ENCODE measurements around the gene C2CD3. TPM values are rescaled to one million over a fixed set of nuclear protein-coding genes. Genes with fewer than 3 reads are reported as not detected.
A peak's percentile ranks its signal among the peaks of the same experiment; 100 is the strongest.

Gene C2CD3
- total and polyA plus RNA-seq, 9 of the 15 experiments (the other 6 are each of a cell fraction or from before 2014, with no cell fraction given), result 4.4 to 20.2 (median 15.4) TPM

DNA sequence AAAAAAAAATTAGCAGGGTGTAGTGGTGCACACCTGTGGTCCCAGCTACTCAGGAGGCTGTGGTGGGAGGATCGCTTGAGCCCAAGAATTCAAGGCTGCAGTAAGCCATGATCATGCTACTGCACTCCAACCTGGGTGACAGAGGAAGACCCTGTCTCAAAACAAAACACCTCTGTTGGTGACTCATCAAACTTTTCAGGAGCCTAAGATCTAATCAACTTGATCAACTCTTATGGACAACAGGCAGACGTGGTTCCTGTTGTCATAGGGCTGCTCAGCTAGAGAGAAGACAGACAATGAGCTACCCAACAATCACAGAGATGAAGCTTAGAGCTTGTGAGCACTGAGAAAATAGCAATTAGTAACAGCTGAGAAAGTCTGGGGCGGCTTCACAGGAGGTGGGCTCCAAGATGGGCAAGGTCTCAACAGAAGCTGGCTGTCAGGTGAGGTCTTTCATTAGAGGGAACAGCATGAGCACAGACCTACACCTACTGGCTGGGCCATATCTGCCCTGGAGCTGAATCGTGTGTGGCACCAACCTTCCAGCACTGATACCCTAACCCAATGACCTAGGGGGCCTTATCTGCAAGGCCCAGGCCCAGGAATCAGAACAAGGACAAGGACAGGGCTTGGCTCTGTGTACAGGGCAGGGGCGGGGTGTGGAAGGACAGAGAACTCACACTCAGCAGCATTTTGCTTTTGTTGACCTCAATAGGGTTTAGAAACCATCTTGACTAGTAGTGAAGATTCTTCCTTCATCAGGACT is 154.7 kb downstream of the C2CD3 start (continued):
- TF ChIP-seq, protein P1, sequence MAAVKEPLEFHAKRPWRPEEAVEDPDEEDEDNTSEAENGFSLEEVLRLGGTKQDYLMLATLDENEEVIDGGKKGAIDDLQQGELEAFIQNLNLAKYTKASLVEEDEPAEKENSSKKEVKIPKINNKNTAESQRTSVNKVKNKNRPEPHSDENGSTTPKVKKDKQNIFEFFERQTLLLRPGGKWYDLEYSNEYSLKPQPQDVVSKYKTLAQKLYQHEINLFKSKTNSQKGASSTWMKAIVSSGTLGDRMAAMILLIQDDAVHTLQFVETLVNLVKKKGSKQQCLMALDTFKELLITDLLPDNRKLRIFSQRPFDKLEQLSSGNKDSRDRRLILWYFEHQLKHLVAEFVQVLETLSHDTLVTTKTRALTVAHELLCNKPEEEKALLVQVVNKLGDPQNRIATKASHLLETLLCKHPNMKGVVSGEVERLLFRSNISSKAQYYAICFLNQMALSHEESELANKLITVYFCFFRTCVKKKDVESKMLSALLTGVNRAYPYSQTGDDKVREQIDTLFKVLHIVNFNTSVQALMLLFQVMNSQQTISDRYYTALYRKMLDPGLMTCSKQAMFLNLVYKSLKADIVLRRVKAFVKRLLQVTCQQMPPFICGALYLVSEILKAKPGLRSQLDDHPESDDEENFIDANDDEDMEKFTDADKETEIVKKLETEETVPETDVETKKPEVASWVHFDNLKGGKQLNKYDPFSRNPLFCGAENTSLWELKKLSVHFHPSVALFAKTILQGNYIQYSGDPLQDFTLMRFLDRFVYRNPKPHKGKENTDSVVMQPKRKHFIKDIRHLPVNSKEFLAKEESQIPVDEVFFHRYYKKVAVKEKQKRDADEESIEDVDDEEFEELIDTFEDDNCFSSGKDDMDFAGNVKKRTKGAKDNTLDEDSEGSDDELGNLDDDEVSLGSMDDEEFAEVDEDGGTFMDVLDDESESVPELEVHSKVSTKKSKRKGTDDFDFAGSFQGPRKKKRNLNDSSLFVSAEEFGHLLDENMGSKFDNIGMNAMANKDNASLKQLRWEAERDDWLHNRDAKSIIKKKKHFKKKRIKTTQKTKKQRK (IDR thresholded peaks at IDR 0.05; ENCODE audit: borderline replicate concordance, low read depth, low read length), result no peak
- TF ChIP-seq ESRRB (CRISPR knock-in tag; IDR thresholded peaks at IDR 0.05; ENCODE audit: borderline replicate concordance) (no peak), ZNF121 (CRISPR knock-in tag; conservative IDR thresholded peaks at IDR 0.05) (no peak), ZNF3 (CRISPR knock-in tag; IDR thresholded peaks at IDR 0.05) (no peak), SMAD1 (IDR thresholded peaks at IDR 0.05; ENCODE audit: low read depth, low read length, partially characterized antibody) (no peak), DNMT1 (IDR thresholded peaks at IDR 0.05) (no peak), CBX5 (IDR thresholded peaks at IDR 0.05; ENCODE audit: borderline replicate concordance, low read depth) (no peak), CHCHD3 (CRISPR knock-in tag; IDR thresholded peaks at IDR 0.05) (no peak), NR1H2 (CRISPR knock-in tag; IDR thresholded peaks at IDR 0.05) (no peak), HNRNPL (IDR thresholded peaks at IDR 0.05; ENCODE audit: low read depth, low read length) (no peak), BRCA1 (IDR thresholded peaks at IDR 0.05) (no peak), BRCA1 (CRISPR knock-in tag; IDR thresholded peaks at IDR 0.05) (no peak), ZNF311 (CRISPR knock-in tag; IDR thresholded peaks at IDR 0.05) (no peak), SAP30 (IDR thresholded peaks at IDR 0.05; ENCODE audit: borderline replicate concordance, insufficient read depth, low read depth, low read length, poor library complexity, severe bottlenecking) (no peak), TRIM28 (IDR thresholded peaks at IDR 0.05) (no peak), ZNF224 (CRISPR knock-in tag; IDR thresholded peaks at IDR 0.05) (no peak), FOXJ2 (tag; IDR thresholded peaks at IDR 0.05) (peak; percentile 80)
- TF ChIP-seq, protein P2, sequence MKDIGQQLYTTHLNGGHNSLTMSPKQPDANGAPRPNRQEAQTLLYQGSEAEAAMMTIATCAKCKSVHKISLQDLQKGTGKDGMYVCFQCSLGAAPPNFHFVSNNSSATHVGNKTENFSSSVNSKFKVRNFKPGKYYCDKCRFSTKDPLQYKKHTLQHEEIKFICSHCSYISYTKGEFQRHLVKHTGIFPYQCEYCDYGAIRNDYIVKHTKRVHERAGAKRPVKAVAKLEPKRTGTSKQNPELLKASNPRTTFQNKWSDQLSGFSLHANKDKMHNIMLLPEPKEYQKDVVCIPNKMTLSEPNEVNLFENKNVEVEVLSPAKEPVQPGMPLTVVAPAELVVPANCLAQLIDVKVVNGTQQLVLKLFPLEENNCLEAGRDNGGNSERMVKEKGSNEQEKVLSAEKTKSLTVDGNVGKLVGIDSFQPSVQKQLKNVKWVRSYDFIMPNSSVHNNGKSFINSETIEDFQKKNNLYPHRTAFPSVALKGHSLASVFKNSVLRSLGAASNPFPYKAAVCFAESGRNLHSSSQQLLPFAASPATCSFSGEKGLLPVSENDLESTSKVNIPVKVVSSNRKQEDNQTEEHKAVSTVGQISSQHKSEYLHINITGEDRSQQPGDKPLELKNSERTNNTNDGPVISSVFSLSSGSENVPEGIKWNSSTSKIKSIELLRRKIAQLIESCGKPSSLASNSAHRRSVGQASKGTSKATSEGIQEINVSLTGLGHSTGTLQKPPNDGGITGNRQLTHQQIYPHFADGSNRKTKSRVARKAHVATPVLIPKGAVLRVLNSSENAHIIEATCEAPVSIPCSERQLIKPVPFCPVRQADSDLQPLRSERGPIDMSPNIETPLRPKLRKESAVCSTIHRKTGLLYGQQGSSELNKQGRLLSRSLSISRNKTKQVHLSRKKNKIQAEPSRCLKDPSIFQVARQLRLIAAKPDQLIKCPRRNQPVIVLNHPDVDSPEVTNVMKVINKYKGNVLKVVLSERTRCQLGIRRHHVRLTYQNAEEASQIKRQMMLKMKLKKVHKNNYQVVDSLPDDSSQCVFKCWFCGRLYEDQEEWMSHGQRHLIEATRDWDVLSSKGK (CRISPR knock-in tag; IDR thresholded peaks at IDR 0.05), result no peak
- TF ChIP-seq, protein P3, sequence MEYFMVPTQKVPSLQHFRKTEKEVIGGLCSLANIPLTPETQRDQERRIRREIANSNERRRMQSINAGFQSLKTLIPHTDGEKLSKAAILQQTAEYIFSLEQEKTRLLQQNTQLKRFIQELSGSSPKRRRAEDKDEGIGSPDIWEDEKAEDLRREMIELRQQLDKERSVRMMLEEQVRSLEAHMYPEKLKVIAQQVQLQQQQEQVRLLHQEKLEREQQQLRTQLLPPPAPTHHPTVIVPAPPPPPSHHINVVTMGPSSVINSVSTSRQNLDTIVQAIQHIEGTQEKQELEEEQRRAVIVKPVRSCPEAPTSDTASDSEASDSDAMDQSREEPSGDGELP (CRISPR knock-in tag; IDR thresholded peaks at IDR 0.05; ENCODE audit: borderline replicate concordance), result peak; percentile 70
